ENCODE data around the gene RDH13.
"Not testable (repeated sequence)": the region's sequence is repeated elsewhere in the genome, so short reads cannot be mapped to it uniquely, and the experiment has no call there.

The RDH13 gene

DNA sequence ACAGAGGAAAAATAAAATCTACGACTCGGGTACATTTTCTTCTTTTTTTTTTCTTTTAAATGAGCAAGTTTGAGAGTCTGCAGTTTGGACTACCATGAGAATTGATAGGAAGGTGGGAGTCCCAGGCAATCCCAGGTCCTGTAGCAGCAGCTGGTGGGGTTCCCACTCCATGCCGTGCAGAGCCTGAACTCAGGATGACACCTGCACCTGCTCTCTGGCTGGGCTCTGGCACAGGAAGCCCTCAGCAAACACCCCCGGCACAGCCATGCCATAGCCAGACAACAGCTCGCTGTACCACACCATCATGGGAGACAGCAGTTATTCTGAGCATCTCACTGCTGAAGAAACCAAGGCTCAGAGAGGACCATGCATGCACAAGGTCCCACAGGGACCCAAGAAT lies 18.7 kb downstream of the RDH13 start:
- no peak for DNase-seq

DNA sequence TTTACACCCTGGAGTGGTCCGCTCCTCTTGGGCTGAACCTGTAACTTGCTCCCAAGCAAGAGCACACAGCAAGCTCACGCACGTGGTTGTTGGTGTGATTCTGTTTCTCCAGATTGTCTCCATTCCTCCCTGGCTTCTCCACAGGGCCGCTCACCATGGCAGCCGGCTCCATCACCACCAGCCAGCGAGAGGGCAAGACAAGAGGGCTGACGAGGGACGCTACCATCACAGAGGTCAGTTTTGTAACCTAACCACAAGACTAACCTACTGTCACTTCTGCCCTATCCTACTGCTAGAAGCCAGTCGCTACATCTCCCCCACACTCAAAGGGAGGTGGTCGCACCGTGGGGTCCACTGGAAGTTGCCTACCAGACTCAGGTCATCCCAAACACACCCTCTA lies 20.3 kb downstream of the RDH13 start:
- no peak for DNase-seq

DNA sequence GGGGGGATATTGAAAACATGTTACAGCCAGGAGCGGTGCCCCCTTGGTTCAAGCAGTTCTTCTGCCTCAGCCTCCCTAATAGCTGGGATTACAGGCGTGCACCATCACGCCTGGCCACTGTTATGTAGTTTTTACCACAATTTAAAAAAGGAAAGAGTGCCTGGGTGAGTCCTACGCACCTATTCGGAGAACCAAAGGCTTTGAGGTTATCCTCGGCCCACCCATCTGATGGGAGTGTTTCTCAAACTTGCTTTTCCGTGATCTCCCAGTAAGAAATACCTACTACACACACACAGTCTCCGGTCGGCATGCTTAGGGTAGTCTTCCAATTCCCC lies 20.6 kb downstream of the RDH13 start:
- no peak for DNase-seq

GRCh38 chr19:55041627-55042343 lies 21.2 kb downstream of the RDH13 start:
- DNase-seq: no peak

DNA sequence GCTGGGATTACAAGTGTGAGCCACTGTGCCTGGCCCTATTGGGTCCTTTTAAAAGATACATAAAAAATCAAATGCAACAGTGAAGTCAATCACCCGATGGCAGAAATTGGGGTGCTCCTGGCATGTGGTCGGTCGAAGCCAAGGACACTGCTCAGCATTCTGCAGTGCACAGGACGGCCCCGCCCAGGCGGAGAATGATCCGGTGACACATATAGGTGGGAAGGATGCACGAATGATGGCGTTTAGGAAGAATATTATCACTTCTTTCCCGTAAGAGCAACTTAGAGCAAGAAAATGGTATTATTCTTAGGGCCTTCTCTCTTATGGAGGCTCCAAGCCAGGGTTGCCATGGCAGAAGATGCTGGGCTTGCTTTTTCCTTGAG lies 21.7 kb downstream of the RDH13 start:
- DNase-seq: no peak

GRCh38 chr19:55040654-55041053 lies 22.3 kb downstream of the RDH13 start:
- not testable (repeated sequence) for DNase-seq

GRCh38 chr19:55037603-55038002 lies 25.3 kb downstream of the RDH13 start:
- DNase-seq: not testable (repeated sequence)

DNA sequence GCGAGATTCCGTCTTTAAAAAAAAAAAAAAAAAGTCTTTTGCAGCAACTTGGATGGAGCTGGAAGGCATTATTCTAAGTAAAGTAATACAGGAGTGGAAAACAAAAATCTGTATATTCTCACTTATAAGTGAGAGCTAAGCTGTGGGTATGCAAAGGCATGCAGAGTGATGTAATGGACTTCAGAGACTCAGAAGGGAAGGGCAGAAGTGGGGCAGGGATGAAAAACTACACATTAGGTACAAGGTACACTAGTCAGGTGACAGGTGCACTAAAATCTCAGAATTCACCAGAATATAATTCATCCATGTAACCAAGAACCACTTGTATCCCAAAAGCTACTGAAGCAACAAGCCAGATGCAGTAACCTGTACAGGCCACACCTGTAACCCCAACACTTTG lies 26.9 kb downstream of the RDH13 start:
- no peak for DNase-seq

DNA sequence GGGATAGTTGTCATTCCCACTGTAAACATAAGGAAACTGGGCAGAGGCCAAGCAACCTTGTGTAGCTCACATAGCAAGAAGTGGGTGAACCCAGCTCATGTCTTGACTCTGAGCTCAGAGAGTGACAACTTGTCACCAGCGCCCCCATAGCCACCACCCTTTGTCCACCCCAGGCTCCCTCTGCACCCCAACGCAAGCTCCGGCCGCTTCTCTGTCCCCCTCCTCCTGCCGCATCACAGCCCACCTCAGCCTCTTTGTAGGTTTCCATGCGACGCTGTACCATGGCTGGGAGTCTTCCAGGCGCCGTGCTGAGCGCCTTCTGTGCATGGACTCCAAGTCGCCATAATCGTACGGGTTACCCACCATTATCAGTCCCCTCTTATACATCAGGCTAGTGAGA lies 28.2 kb downstream of the RDH13 start:
- DNase-seq: no peak

GRCh38 chr19:55032976-55033643 lies 29.8 kb downstream of the RDH13 start:
- DNase-seq: not testable (repeated sequence)

GRCh38 chr19:55032170-55032800 lies 30.7 kb downstream of the RDH13 start:
- no peak for DNase-seq

DNA sequence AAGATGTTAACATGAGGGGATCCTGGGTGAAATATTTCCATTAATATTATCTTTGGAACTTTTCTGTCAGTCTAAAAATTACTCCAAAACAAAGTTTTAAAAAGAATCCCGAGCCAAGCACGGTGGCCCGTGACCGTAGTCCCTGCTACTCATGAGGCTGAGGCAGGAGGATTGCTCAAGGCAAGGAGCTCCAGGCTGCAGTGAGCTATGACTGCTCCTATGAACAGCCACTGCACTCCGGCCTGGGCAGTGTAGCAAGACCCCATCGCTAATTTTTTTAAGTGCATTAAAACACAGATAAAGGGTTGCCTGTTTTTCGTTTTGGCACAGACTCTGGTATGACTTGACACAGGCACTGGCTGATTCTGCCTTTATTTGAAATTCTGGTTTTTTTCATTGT lies 31.8 kb downstream of the RDH13 start:
- DNase-seq: no peak

- DNase-seq: no peak
Observed at GRCh38 chr19:55028757-55029156, 34.2 kb downstream of the RDH13 start.

- DNase-seq: no peak
Observed at GRCh38 chr19:55027472-55028337, 35.2 kb downstream of the RDH13 start.

DNA sequence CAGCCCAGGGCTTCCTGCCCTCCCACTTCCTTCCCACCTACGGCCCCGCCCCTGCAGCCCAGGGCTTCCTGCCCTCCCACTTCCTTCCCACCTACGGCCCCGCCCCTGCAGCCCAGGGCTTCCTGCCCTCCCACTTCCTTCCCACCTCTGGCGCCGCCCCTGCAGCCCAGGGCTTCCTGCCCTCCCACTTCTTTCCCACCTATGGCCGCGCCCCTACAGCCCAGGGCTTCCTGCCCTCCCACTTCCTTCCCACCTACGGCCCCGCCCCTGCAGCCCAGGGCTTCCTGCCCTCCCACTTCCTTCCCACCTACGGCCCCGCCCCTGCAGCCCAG lies 35.8 kb downstream of the RDH13 start:
- DNase-seq: not testable (repeated sequence)

DNA sequence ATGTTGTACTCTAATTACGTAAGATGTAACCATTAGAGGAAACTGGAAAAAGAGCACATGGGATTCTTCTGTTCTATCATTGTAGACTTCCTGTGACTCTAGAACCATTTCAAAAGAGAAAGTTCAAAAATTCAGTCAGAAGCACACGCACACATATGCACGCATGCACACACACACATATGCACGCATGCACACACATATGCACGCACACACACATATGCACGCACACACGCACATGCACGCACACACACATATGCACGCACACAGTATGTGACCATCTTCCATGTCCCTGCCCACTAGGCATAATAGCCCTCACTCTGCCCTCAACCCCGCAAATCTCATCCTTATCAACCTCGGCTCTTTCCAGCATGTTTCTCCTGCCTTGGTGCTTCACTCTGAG lies 38.8 kb downstream of the RDH13 start:
- no peak for DNase-seq

DNA sequence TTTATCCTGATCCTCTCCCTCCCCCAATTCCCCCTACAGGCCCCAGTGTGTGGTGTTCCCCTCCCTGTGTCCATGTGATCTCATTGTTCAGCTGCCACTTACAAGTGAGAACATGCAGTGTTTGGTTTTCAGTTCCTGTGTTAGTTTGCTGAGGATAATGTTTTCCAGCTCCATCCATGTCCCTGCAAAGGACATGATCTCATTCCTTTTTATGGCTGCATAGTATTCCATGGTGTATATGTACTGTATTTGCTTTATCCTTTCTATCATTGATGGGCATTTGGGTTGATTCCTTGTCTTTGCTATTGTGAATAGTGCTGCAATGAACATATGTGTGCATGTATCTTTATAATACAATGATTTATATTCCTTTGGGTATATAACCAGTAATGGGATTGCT lies 42.6 kb downstream of the RDH13 start:
- not testable (repeated sequence) for DNase-seq

- DNase-seq: no peak
Observed at GRCh38 chr19:55018633-55019032, 44.3 kb downstream of the RDH13 start.

DNA sequence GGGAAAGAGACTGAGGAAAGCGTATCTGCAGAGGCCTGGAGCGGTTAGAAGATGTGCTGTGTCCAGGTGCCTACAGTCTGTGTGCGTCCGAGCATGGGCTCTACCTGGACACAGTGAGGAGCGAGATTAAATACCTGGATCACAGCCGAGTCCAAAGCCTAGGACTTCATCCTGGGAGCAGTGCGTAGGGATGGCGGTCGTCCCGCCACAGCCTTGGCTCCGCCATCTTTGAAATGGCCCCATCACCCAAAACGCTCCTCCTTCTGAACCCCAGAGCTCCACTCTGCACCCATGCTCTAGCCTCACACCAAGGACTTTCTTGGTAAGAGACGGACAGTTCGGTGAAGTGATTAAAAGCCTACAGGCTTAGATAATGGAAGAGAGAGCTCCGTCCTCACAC lies 44.7 kb downstream of the RDH13 start:
- no peak for DNase-seq

GRCh38 chr19:55016017-55016416 lies 46.9 kb downstream of the RDH13 start:
- DNase-seq: no peak

- DNase-seq: no peak
Observed at GRCh38 chr19:55015126-55015525, 47.8 kb downstream of the RDH13 start.

DNA sequence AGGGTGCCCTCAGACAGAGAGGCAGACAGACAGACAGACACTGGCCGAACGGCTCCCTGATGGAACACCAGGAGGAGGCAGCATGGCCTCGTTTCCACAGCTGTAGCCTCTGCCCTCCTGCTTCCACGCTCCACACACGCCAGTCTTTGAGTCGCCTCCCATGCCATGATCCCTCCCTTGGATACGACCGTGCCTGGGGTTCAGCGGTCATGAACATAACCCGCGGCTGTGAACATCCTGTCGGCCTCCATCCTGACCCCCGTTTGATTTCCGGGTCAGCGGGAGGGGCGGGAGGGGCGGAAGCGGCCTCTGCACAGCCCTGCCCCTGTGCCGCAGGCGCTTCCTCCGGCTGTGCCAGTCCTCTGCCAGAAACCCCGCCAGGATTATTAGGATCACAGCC lies 48.2 kb downstream of the RDH13 start:
- no peak for DNase-seq

DNA sequence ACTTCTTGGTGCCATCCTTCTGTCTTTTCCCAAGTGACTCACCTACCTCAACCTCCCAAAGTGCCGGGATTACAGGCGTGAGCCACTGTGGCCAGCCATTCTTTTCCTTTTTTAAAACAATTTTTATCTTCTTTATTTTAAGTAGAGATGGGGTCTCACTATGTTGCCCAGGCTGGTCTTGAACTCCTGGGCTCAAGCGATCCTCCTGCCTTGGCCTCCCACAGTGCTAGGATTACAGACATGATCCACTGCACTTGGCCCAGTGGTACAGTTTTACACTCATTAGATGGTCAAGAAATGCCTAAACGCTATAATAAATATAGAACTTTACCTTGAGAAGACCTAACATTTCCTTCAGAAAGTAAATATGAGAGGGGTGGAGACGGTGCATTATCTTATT lies 49.4 kb downstream of the RDH13 start:
- DNase-seq: no peak

DNA sequence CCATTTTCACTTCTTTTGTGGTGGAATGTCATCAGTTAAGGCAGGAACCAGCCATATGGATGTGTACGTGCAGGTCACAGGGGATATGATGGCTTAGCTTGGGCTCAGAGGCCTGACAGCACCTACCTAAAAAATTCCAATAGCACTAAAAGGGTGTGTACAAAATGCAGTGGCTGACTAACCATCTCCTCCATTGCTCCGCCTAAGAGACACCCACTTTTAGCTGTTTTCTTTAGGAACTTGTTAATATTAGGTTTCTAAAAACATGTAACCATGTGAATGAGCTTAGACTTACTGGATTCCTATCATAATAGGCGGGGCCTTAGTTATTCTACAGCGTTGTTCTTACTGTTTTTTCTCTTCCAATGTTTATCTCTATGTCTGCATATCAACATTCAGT lies 50.6 kb downstream of the RDH13 start:
- DNase-seq: no peak
